ENCODE data around the gene UGCG.
"Not testable (repeated sequence)": the region's sequence is repeated elsewhere in the genome, so short reads cannot be mapped to it uniquely, and the experiment has no call there.

The UGCG gene

GRCh38 chr9:111895996-111896941 lies at the start of gene UGCG:
UGCG (plus strand) TSS chr9:111896814; CDS start chr9:111897216, 402 bp downstream.
- DNase-seq: peak; percentile 85

GRCh38 chr9:111851553-111851952 lies 45.1 kb upstream of the UGCG start:
- no peak for DNase-seq

- no peak for DNase-seq
Measured at GRCh38 chr9:111852291-111852690, 44.3 kb upstream of the UGCG start.

GRCh38 chr9:111853450-111853827 lies 43.2 kb upstream of the UGCG start:
- DNase-seq: no peak

GRCh38 chr9:111854799-111855198 lies 41.8 kb upstream of the UGCG start:
- no peak for DNase-seq

- no peak for DNase-seq
Measured at GRCh38 chr9:111857555-111858211, 38.9 kb upstream of the UGCG start.

- DNase-seq: no peak
Measured at GRCh38 chr9:111860443-111860842, 36.2 kb upstream of the UGCG start.

GRCh38 chr9:111863636-111864035 lies 33.0 kb upstream of the UGCG start:
- DNase-seq: no peak

- peak; percentile 51 for DNase-seq
Measured at GRCh38 chr9:111866976-111867375, 29.6 kb upstream of the UGCG start.

GRCh38 chr9:111868475-111868874 lies 28.1 kb upstream of the UGCG start:
- no peak for DNase-seq

- DNase-seq: no peak
Measured at GRCh38 chr9:111870774-111871498, 25.7 kb upstream of the UGCG start.

- DNase-seq: no peak
Measured at GRCh38 chr9:111871499-111871855, 25.1 kb upstream of the UGCG start.

- no peak for DNase-seq
Measured at GRCh38 chr9:111872886-111873285, 23.7 kb upstream of the UGCG start.

GRCh38 chr9:111873901-111874300 lies 22.7 kb upstream of the UGCG start:
- no peak for DNase-seq

- no peak for DNase-seq
Measured at GRCh38 chr9:111874500-111874899, 22.1 kb upstream of the UGCG start.

- DNase-seq: not testable (repeated sequence)
Measured at GRCh38 chr9:111875291-111875690, 21.3 kb upstream of the UGCG start.

- DNase-seq: not testable (repeated sequence)
Measured at GRCh38 chr9:111875691-111876090, 20.9 kb upstream of the UGCG start.

- no peak for DNase-seq
Measured at GRCh38 chr9:111876179-111876578, 20.4 kb upstream of the UGCG start.

- DNase-seq: no peak
Measured at GRCh38 chr9:111877420-111877819, 19.2 kb upstream of the UGCG start.

- DNase-seq: no peak
Measured at GRCh38 chr9:111878946-111879345, 17.7 kb upstream of the UGCG start.

GRCh38 chr9:111886983-111887718 lies 9.5 kb upstream of the UGCG start:
- no peak for DNase-seq

- no peak for DNase-seq
Measured at GRCh38 chr9:111890334-111890733, 6.3 kb upstream of the UGCG start.

- not testable (repeated sequence) for DNase-seq
Measured at GRCh38 chr9:111890867-111891266, 5.7 kb upstream of the UGCG start.

Measured in CD4-positive, alpha-beta T cell treated with Interleukin-17A for 1 hour (primary cell).